Immature natural killer cell (primary cell): Measurements from ENCODE around the gene SEMA4G. TPM values are rescaled to one million over a fixed set of nuclear protein-coding genes. Genes with fewer than 3 reads are reported as not detected.

ENCODE experiments used
- polyA plus RNA-seq, 3 donors: library from polyadenylated mRNA; unstranded; fragments of 300-500 nt; fragmentation: Illumina TruSeq; gene quantifications; one replicate each; pipeline ENCODE4 v1.2.3, GENCODE V29; 2021

Gene SEMA4G
- polyA plus RNA-seq, 3 donors from 2014 or later = 0.35 TPM; not detected in 2

Other genes with a start within 250 kb of the SEMA4G start
- gene PAX2, start 223.9 kb upstream of the SEMA4G start, polyA plus RNA-seq = not detected
- 10 to 100 TPM in 1 of 3 donors, 1 to 10 TPM in 2; 6.1 to 21.3 (median 8.9) TPM for gene SLF2, start 56.5 kb upstream of the SEMA4G start, polyA plus RNA-seq
- gene MRPL43, start 18.0 kb downstream of the SEMA4G start, polyA plus RNA-seq = 100 to 1,000 TPM; 117 to 163 (median 129) TPM
- gene TWNK, start 18.0 kb downstream of the SEMA4G start, polyA plus RNA-seq = 1 to 10 TPM in 1 of 3 donors, under 1 TPM in 1, not detected in 1; 0.76 to 5.7 TPM
- 10 to 100 TPM in 1 of 3 donors, 1 to 10 TPM in 2; 5.8 to 13.1 (median 7.1) TPM for gene LZTS2, start 30.3 kb downstream of the SEMA4G start, polyA plus RNA-seq
- 1 to 10 TPM in 1 of 3 donors, under 1 TPM in 1, not detected in 1; 0.28 to 1.1 TPM for gene PDZD7, start 61.6 kb downstream of the SEMA4G start, polyA plus RNA-seq
- gene SFXN3, start 61.7 kb downstream of the SEMA4G start, polyA plus RNA-seq = 10 to 100 TPM; 18.2 to 23.0 (median 22.0) TPM
- gene KAZALD1, start 92.5 kb downstream of the SEMA4G start, polyA plus RNA-seq = not detected
- not detected for gene TLX1, start 161.8 kb downstream of the SEMA4G start, polyA plus RNA-seq